GM13976 (cell line): ENCODE measurements around the gene DCST1.

Source experiments
- DNase-seq: peaks from one replicate; pipeline ENCODE4 v3.0.0; 2012; ENCODE audit warnings: low spot score
- in situ Hi-C: fragments of 300-500 bp; cut with MboI; formaldehyde crosslinking; loops from one replicate; pipeline ENCODE4 v1.12.0; 2022; ENCODE audit warnings: low sequenced_read_pairs, mixed read lengths, inconsistent platforms; ENCODE audit not compliant: unreplicated experiment
- TF ChIP-seq, protein P1 (sequence below): IDR thresholded peaks from 2 replicates; pipeline ENCODE4 v1.5.1; 2012; ENCODE audit warnings: borderline replicate concordance, mild to moderate bottlenecking; ENCODE audit not compliant: insufficient read depth; ENCODE audit errors: extremely low read depth, missing control alignments, control extremely low read depth

DCST1 gene

DNA sequence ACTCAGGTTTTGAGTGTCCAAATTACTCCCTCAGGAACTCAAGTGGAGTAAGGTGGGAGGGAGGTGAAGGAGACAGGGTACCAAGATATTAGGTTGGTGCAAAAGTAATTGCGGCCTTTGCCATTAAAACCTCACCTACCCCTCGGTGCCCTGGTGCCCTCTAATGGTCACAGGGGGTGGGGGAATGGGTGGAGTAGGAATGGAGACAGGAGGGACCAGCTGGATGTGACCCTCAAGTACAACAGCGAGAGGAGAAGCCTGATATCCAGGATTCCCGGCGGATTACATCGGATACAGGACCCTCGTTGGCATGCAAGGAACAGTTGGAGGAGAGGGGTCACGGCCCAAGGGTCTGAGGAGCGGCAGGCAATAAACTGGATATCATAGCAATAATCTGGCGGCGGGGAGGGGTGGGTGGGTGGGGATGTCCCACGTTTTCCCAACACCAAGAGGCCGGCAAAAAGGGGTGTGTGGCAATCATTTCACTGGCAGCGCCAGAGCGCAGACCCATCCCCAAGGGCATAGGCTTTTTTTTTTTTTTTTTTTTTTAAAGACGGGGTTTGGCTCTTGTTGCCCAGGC is 35.3 kb upstream of the DCST1 start:
- DNase-seq: no peak
- TF ChIP-seq, protein P1, sequence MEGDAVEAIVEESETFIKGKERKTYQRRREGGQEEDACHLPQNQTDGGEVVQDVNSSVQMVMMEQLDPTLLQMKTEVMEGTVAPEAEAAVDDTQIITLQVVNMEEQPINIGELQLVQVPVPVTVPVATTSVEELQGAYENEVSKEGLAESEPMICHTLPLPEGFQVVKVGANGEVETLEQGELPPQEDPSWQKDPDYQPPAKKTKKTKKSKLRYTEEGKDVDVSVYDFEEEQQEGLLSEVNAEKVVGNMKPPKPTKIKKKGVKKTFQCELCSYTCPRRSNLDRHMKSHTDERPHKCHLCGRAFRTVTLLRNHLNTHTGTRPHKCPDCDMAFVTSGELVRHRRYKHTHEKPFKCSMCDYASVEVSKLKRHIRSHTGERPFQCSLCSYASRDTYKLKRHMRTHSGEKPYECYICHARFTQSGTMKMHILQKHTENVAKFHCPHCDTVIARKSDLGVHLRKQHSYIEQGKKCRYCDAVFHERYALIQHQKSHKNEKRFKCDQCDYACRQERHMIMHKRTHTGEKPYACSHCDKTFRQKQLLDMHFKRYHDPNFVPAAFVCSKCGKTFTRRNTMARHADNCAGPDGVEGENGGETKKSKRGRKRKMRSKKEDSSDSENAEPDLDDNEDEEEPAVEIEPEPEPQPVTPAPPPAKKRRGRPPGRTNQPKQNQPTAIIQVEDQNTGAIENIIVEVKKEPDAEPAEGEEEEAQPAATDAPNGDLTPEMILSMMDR: peak; percentile 36
- in situ Hi-C loops: no loop called here

DNA sequence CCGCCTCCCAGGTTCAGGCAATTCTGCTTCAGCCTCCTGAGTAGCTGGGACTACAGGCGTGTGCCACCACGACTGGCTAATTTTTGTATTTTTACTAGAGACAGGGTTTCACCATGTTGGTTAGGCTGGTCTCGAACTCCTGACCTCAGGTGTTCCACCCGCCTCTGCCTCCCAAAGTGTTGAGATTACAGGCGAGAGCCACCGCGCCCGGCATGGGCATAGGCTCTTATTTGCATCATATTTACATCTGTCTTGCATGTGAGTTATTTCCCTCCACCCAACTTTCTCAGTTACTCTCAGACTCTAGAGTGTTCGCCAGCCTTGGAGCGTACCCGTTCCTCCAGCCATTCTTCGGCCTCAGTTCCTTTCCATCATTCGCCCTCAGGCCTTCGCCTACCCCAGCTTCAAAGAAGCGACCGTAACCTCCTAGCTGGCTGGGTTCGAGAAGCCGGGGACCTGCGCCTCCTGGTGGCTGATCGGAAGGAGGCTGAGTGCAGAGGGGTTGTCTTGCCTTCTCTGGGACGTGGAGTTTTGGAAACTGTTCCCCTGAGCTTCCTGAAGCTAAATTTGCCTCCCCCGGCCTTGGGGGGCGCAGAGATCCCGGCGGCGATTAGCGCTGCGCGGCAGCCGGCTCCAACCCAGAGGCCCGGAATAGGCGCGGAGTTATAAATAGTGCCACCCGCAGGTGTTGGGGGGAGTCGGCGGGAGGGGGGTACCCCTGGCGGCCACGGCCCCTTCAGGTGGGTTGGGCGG is 34.6 kb upstream of the DCST1 start:
- TF ChIP-seq, protein P1: peak; percentile 88
- in situ Hi-C loops: no loop called here
- peak; percentile 86 for DNase-seq

DNA sequence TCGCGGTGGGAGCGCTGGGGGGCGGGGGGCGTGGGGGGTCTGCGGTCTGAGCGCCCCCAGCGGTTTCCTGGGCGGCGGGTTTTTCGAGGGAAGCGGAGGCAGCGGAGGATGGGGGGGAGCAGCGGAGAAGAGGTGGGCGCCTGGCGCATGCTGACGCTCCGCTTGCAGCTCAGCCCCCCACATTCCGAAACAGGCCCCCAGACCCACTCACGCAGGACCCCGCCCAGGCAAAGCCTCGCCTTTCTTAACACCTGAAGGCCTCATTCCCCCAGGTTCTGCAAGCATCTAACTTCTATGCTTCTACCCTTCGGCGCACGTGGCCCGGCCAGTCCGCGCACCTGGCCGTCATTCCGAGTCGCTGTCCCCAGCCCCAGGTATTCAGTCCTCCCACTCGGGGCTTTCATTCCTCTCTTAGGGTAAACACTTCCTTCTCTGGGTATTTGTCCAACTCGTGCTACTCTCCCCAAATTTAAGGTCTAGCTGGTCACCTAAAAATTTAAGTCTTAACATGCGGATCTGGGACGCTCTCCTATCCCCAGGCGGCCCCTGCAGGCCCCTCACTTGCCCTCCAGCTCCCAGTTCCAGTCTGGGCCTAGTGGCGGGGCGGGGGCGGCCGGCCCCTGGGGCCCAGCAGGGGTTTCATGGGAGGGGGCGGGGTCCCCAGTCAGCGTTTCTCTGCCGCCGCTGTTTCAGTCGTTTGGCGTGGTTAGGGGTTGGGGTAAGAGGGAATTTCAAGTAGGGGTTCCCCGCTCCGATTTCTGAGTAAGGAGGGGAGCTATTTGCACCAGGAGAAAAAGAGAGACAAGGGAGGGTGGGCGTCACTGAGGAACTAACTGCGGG is 33.8 kb upstream of the DCST1 start:
- DNase-seq: peak; percentile 81
- in situ Hi-C loops: no loop called here
- TF ChIP-seq, protein P1: no peak

DNA sequence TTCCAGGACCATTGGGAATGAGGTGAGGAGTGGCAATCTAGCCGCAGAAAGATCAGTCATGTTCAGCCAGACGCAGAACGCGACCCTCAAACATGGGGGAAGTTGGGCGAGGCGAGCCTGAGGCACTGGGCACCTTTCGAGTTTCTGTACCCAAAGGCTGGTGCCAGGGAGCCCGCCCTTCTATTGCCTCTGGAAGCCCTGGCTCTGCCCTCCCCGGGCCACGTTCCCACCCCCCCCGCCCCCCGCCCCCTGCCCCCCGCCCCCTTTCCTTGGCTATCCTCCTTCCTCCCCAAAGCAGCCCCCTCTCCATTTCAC is 33.3 kb upstream of the DCST1 start:
- no peak for DNase-seq
- TF ChIP-seq, protein P1: no peak
- in situ Hi-C loops: no loop called here

DNA sequence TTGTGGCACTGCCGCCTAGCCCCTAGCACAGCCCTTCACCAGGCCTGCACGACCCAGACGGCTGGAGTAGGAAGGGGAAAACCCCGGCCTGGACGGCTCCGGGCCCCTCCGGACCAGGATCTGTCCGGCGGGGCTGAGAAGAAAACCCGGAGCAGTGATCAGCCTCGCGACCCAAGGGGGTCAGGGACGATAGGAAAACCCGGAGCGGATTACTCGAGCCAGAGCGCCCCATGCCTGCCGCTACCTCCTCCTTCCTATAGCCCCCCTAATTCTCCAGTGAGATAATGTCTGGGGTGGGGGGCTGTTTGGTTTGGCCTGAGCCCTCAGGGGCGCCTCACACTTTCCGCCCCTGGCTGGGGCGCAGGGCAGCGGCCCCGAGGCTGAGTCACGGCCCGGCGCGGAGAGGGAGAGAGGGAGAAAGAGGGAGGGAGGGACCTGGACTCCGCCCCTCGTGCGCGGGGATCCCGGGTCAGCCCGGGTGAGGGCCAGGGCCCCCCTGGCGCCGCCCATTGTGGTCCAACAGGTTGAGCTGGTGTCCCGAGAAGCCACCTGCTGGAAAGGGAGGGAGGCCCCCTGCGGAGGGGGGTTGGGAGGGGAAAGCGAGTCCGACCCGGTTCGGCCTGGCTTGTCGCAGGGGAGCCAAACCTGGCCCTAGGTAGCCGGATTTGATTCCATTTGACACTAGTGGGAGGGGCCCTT is 32.7 kb upstream of the DCST1 start:
- in situ Hi-C loops: no loop called here
- TF ChIP-seq, protein P1: peak; percentile 4
- peak; percentile 86 for DNase-seq

DNA sequence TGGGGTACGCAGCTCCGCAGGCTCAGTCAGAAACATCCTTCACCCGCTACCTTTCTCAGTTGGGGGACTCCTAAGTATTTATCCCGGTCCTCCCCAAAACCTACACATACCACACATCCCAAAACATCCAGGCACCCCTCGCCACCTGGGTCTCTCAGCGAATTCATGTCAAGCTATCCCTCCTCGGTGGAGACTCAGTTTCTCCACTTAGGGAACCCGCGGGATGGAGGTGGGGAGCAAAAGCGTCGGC is 32.3 kb upstream of the DCST1 start:
- in situ Hi-C loops: no loop called here
- no peak for DNase-seq
- TF ChIP-seq, protein P1: no peak
